Stimulated activated CD8-positive, alpha-beta memory T cell treated with anti-CD3 and anti-CD28 coated beads, Interleukin-15, amount 100 ng/mL, for 24 hours (primary cell): ENCODE results near the gene CREG2.

Experiments
- DNase-seq: peaks from one replicate; pipeline ENCODE4 v3.0.0-alpha.2; 2020; ENCODE audit warnings: low read depth

The CREG2 gene, protein sequence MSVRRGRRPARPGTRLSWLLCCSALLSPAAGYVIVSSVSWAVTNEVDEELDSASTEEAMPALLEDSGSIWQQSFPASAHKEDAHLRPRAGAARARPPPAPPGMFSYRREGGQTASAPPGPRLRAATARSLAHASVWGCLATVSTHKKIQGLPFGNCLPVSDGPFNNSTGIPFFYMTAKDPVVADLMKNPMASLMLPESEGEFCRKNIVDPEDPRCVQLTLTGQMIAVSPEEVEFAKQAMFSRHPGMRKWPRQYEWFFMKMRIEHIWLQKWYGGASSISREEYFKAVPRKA

DNA sequence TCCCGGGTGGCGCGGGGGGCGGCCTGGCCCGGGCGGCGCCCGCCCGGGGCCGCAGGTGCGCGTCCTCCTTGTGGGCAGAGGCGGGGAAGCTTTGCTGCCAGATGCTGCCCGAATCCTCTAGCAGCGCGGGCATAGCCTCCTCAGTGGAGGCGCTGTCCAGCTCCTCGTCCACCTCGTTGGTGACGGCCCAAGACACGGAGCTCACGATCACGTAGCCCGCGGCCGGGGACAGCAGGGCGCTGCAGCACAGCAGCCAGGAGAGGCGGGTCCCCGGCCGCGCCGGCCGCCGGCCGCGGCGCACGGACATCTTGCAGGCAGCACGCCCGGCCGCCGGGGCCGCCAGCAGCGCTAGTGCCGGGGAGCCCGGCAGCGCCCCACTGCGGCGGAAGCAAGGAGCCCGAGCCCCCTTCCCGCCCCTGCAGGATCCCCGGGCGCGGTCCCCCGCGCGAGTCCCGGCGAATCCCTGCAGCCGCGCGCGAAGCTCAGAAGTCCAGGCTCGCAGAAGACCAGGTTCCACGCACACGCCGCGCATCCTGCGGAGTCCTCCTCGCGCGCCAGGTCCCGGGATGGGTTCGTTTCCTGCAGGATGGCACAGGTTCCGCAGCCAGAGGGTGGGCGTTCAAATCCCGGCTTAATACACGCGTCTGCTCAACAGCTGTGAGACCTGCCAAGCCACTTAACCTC lies at the start of gene CREG2:
Gene CREG2 (minus strand): TSS at position 353 of the 684 bp plus-strand sequence. CDS start 46 bp downstream, at position 307.
- DNase-seq: peak; percentile 9

DNA sequence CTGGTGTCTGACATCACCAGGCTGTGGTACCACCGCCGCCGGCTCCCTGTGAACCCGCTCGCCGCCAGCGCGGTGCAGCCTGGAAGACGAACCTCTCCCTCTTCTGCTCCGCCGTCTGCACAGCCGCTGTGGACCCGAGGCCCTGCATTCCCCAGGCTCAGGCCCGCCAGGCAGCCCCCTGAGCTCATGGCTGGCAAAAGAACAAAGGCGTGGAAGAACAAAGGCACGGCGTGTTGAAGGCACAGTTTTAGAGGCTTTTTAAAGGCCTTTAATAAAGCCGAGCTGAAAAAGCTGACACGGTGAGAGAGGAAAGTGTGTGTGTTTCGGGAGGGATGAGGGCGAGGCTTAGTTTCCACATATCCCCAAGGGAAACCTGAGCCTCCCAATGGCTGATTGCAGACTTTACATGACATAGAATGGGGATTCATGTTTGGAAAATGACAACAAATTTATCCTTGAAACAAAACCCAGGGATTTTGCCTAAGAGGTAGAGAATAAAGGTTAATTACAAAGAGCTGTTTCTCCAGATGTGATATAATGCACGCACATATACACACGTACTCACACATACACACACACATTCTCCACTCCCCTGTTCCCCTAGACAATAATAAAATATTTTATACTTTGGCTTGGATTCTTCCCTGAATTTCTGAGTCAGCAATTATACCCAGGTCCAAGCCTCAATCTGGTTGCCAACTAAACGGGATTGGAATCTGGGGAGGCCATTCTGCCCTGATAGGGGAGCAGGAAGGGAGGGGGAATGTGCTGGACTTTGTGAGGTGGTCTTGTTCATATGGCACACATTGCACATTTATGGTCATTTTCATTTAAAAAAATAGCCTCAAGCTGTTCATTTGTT lies 47.9 kb upstream of the CREG2 start:
- DNase-seq: no peak

DNA sequence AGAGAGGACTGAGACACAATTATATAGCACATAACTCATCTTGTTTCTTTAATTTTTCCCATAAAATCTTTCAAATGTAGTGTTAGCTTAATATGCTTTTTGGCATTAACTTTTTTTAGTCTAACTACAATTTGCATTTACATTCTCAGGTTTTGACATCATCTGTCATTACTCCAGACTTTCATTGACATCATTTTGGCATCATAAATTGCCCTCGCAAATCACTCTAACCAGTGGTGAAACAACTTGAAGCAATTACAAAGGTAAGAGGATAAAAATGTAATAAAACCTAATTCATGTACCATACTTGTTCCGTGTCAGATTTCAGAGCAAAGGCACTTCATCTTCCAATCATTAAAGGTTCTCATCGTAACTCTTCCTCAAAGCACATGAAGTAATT lies 46.2 kb upstream of the CREG2 start:
- no peak for DNase-seq

DNA sequence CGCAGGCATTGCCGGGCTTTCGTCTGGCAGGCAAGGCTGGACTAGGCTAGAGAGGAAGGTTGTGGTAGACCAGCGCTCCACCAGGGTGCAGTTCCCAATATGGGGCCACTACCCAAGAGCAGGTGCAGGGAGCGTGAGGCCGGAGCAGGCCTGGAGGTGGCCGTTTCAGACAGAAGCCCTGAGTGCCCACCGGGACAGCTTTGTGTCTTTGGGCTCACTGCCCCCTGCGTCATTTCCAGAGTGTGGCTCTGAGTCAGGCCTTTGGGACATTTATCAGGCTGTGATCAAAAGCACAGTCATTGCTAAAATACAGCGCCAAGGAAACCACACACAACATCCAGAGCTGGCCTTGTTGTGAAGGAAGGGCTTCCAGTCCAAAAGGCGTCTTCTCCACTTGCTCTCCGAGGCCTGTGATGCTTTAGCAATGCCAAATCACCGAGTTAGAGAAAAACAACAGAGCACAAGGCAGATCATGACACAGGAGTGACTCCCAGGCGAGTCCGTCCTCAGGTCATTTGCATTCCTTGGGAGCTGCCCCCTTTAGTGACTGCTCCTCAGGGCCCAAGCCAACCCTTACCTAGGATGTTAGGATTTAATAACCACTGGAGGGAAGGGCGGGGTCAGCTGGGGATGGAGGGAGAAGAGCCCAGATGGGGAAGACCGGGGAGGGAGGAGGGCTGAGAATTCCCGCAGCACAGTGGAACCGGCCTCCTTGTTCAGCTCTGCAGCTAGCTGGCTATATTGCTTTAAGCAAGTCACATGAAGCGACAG lies 45.3 kb upstream of the CREG2 start:
- no peak for DNase-seq

DNA sequence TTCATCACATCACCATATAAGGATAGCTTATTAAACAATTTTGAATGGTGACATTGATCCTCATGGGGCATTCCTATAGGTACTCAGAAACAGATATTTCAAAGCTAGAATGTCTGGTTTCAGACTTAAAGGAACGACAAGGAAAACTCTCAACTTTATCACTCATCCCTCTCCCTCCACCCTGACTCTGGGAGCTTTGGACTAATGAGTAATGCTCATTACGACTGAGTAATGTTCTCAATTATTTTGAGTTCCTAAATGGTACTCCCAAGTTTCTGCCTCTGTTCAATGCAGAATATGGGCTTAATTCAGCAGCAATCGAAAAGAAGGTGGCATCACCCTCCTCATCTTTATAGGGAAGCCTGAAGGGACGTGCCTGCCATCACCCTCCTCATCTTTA lies 44.2 kb upstream of the CREG2 start:
- no peak for DNase-seq

DNA sequence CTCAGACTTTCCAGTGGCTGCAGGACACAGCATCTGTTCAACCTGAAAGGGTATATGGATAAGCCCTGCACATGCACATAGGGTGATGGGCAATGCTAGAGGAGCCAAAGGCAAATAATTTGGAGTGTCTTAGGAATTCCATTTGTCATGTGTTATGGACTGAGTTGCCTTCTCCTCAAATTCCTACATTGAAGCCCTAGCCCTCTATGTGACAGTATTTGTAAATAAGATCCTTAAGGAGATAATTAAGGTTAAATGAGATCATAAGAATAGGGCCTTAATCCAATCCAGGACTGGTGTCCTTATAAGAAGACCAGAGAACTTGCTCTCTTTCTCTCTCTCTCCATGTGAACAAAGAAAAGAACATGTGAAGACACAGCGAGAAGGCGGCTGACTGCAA lies 42.9 kb upstream of the CREG2 start:
- no peak for DNase-seq

DNA sequence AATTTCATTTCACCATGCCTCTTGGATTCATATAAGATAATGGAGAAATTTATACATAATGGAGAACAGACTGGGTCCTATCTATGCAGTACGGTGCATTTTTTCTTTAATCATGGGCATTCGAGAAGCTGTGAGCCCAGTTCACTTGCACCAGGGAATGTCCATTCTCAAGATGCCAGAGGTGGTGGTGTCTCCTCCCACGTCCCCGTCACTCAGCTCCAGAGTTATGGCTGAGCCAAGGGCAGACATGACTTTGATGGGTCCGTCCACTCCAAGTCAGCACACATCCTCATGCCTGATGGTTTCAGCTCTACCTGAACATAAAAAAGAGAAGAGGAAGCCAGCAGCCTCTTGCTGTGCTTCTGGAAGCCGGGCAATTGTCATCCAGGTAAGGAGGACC lies 42.1 kb upstream of the CREG2 start:
- DNase-seq: no peak

DNA sequence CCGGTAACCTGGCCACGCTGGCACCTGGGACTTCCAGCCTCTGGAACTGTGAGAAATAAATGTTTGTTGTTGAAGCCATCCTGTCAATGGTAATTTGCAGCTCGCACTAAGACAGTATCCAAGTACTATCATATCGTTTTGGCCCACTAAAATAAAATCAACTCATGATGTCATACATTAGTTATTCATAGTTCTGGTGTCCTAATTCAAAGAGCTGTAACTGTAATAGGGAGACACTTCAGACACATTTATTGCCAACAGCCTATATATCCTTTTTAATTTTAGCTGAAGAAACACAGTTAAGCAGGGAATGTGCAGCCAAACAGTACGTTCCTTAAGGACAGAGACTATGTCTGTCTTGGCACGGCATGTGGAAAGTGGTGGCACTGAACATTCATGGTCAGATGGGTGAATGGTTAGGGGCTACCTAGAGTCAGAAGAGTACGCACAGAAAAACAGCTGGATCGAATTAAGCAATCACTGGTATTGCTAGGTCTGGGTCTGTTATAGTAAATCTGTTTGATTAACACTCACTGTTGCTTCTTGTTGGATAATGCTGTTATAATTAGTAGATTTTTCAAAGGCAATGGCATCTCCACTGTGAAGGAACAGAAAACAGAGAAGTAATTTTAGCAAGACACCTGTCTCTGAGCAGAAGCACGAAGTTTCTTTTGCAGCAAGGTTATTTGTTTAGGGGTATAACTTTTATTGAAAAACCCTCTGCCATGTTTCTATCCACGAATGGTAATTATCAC lies 41.3 kb upstream of the CREG2 start:
- DNase-seq: no peak

DNA sequence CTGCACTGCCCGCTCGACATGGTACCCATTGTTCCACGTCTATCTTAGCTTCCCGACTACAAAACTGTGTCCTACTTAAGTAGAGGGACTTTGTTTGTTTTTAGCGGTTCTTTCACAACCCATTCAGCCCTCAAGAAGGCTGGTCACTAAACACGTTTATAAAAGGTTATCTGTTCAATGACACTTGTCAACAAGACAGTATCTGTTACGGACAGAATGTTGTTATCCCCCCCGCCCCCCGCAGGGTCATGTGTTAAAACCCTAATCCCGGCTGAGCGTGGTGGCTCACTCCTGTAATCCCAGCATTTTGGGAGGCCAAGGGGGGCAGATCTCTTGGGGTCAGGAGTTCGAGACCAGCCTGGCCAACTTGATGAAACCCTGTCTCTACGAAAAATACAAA lies 40.4 kb upstream of the CREG2 start:
- DNase-seq: no peak

DNA sequence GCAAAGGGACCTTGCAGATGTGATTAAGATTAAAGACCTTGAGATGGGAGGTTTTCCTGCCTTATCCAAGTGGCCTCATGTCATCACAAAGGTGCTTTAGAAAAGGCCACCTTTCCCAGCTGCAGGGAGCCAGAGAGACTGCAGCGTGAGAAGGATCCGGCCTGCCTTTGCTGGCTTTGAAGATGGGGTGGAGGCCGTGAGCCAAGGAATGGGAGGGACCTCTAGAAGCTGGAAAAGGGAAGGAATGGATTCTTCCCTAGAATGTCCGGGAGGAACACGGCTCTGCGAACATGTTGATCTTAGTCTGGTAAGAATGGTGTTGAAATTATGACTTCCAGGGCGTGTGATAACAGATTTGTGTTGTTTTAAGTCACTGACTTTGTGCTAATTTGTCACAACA lies 39.9 kb upstream of the CREG2 start:
- no peak for DNase-seq

DNA sequence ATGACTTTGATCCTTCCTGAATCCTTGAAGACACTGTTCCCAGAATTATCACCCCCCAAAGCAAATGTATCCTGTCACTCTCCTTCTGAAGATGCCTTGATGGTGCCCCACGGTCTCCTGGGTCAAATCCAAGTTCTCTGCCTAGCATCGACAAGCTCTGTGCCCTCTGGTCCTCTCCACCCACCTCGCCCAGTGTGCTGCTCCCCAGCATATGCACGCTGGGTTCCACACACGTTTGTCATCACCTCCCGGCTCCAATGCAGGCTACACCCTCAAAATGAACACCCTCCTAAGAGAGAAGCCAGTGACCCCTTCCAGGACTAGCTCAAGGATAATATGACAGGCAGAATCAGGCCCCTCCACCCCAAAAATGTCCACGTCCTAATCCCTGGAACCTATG lies 39.5 kb upstream of the CREG2 start:
- no peak for DNase-seq

DNA sequence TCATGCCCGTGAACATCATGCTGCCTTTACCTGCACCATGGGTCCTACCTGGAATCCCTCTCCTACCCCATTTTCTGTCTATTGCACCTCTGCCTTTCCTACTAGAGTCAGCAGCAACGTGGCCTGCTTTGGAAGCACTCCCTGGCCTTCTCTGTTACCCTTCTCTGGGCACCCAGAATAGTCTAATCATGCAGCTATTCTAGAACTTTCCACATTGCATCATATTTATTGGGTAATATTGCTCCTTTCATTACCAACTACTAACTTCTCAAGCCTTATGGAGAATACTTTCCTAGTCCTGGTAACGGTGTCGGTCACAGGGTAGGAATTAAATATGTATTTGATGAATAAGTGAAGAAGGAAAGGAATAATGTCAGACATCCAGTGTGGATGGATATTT lies 33.3 kb upstream of the CREG2 start:
- DNase-seq: no peak

DNA sequence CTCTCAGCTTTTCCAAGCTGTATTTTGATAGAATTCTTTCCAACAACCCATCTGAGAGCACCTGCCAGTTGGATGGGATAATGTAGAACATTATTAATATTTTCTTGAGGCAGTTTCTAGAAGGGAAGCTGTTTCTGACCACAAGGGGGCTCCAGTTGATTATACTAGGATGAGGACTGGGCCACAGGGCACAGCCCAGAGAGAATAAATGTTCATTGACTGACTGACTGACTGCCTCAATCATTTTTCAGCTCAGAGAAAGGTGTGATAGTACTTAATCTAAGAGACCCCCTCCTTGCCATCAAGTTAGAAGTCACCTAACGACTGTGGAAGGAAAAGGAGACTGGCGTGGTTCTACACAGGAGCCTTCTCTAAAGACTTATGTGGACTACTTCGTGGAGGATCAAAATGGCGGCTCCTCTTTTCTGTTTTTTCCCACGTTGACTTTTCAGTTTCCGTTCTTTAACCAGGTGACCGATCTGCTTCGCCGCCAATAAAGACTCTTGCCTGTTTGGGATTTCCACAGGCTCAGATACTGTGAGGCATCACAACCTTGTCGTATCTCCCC lies 31.9 kb upstream of the CREG2 start:
- no peak for DNase-seq

DNA sequence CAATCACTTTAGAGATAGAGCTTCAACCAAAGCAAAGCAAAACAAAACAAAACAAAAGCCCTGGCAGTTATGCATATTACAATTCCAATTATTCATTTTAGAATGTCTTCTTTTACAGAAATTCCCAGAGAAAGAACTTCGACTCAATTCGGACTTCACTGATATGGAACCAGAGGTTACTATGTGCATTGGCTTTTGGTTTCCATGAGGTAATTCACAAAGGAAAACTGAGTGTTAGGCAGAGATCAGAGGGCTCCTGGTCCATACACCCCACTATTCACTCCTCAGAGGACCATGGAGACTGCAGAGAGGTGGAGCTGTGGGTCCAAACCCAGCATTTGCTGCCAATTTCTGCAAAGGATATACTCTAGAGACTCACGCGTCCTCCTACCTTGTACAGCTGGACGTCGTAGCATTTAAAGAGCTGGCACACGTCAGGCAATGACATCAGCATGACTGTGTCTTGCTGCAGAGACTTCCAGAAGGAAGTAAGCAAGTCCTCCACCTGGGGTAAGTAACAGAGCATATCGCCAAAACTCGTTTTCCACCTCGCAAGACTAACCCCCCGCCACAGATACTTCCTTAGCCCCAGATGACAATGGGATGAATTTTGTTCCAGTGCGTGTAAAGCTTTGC lies 31.3 kb upstream of the CREG2 start:
- no peak for DNase-seq

DNA sequence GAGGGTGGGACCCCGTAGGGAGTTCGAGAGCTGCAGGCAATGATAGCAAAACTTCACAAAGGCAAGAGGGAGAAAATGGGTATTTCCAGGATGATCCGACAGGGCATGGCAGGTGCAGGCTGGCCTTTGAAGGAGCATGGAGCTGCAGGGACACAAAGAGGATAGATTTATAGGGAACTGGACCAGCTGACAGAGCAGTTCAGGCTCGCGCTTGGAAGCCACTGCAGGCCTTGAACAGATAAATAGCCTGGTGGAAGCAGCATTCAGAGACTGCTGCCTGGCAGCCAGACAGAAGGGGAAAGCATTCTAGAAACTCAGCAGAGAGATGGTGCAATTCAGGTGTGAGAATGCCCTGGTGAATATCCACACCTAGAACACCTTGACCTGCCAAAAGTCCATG lies 29.3 kb upstream of the CREG2 start:
- DNase-seq: no peak

DNA sequence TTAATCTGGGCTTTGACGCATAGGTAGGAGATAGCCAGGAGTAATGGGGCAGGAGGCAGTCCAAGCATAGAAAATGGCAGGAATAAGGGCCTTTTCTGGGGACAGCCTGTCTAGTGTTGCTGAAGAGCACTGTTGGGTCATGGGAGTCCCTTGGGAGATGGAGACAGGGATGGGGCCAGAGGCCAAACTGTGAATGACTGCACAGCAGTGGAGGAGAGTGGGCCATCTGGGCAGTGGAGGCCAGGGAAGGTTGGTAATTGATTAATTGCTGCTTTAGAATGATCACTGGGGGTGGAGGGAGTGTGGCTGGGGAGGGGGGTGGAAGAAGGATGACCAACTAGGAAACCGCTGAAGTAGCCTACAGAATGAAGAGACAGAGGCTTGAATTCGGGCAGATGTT lies 28.6 kb upstream of the CREG2 start:
- DNase-seq: no peak

DNA sequence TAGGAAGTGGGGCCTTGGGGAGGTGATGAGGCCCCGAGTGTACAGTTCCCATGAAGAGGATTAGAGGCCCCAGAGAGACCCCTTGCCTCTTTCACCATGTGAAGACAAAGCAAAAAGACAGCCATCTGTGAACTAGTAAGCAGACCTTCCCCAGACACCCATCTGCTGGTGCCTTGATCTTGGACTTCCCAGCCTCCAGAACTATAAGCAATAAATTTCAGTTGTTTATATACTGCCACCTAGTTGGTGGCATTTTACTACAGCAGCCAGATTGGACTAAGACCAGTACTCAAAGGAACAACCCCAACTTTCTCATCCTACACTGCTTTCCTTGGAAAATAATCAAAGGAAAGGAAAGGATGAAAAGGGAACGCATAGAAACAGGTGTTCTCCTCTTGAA lies 27.9 kb upstream of the CREG2 start:
- DNase-seq: no peak

DNA sequence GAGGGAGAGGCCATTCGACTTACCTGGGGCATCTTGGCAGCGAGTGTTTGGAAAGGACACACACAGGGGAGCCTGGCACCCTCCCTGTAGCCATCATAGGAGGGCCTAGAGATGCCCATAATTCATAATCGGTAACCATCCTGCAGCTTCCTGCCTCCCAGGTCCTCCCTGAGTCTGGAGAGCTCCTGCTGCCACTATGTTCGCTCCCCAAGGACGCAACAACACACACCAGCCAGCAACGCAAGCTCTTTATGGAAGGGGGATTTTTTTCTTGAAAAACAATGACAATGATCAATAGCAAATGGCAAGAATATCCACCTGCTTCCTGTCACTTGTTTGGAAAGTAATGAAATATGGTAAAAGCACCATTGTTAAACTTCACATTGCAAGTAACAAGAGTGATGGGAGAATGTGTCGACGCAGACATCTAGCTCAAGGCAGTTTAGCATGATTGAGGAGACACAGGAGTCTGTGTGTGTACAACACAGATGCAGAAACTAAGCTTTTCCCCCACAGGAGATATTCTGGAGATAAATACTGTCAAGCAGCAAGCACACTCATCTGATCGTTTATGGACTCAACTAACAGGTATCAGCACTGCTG lies 24.9 kb upstream of the CREG2 start:
- DNase-seq: no peak

DNA sequence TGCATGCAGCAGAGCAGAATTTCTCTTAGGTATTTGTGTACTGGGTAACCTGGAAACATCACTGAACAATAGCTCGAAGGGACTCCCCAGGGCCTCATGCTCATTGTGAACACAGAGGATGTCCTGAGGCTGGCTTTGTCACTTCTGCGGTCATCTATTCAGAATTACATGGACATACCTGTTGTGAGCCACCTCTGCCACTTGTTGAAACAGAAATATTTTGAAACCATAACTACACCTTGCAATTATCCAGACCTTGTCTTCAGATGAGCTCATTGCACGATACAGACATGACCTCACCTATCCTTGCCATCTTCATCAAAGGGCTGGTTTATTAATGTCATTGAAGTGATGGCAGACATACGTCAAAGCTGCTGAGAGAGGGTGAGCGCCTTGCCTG lies 23.4 kb upstream of the CREG2 start:
- DNase-seq: no peak

DNA sequence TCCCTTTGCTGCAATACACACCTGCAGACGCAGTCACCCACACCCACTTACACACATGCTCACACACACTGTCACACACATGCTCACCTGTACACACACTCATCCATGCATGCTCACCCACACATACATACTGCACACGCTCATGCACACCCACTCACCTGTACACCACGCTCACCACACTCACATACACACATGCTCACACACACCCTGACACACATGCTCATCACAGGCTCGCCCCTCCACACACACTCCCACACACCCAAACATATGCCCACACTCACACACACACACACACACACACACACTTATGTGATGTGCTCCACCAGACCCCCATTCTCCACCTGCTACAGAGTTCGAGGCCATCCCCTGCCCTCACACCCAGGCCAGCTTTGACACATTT lies 22.8 kb upstream of the CREG2 start:
- DNase-seq: no peak
